HG02884 (cell line): ENCODE data around the gene GFOD1.
"Not testable (repeated sequence)": the region's sequence is repeated elsewhere in the genome, so short reads cannot be mapped to it uniquely, and the experiment has no call there.

ENCODE experiments used
- ATAC-seq: cut with Tn5 transposase; IDR thresholded peaks from one replicate; pipeline ENCODE4 v1.9.1; 2021; ENCODE audit warnings: mild to moderate bottlenecking, moderate library complexity; ENCODE audit not compliant: unreplicated experiment

GFOD1 gene

GRCh38 chr6:13331516-13332348 lies 155.7 kb downstream of the GFOD1 start:
- no peak for ATAC-seq

GRCh38 chr6:13328875-13329183 lies 158.6 kb downstream of the GFOD1 start:
- ATAC-seq: no peak

GRCh38 chr6:13328076-13328874 lies 159.1 kb downstream of the GFOD1 start, which contains the start of gene TBC1D7:
Gene TBC1D7, minus strand, starts transcription at chr6:13328537. Its CDS starts 1,639 bp downstream, at chr6:13326898.
- ATAC-seq: peak; percentile 86

GRCh38 chr6:13327691-13328075 lies 159.7 kb downstream of the GFOD1 start:
- no peak for ATAC-seq

- not testable (repeated sequence) for ATAC-seq
Observed at GRCh38 chr6:13326031-13326586, 161.3 kb downstream of the GFOD1 start.

DNA sequence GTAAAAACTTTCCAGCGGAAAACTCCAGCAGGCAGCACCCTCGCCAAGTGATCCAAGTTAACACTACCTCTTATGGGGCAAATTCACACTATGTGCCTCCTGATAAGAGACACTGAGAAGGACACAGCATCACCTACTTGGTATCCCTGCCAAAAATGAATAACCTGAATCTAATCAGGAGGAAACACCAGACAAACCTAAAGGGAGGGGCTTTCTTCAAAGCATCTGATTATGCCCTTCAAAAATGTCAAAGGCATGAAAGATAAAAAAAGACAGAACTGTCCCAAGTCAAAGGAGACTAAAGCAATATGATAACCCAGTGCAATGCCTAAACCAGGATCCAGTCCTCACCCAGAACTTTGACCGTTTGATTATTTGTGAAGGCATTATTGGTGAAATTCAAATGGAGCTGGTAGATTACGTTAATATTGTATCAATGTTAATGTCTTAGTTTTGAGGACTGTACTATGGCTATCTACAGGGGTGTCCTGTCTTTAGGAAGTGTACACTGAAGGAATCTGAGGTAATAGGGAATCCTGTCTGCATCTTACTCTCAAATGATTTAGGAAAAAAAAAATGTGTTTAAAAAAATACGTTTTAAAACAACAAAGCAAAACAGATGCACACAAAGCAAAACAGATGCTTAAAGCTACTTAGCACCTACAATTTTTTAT lies 167.4 kb downstream of the GFOD1 start:
- no peak for ATAC-seq

DNA sequence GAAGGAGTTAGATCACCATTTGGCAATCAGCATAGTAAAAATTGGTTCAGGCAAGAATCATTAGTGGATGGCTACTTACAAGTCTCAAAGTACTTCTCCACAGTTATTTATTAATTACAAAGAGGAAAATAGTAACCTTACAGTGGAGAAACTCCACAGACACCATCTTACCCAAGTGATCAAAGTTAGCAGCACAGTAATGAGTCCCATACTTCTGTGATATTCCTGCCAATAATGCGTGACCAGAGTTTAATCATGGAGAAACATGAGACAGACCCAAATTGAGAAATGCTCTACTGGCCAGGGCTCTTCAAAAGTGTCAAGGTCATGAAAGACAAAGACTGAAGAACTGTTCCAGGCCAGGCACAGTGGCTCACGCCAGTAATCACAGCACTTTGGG lies 168.6 kb downstream of the GFOD1 start:
- ATAC-seq: no peak

- ATAC-seq: no peak
Observed at GRCh38 chr6:13315896-13316295, 171.5 kb downstream of the GFOD1 start.

DNA sequence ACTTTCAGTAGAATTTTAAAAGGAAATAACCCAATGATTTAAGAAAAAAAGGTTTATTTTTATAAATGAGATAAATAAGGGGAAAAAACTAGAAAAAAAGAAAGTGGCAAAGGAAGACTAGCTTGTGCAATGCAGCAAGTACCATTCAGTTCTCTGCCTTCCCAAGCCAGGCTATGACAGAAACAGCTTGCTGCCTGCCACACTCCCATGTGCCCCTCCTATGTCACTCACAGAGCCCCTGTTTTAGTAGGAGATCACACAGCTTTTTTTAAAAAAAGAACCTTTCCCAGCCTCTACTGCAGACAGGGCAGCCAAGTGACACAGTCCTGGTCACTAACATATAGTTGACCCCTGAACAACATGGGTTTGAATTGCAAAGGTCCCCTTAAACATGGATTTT lies 172.6 kb downstream of the GFOD1 start:
- no peak for ATAC-seq

DNA sequence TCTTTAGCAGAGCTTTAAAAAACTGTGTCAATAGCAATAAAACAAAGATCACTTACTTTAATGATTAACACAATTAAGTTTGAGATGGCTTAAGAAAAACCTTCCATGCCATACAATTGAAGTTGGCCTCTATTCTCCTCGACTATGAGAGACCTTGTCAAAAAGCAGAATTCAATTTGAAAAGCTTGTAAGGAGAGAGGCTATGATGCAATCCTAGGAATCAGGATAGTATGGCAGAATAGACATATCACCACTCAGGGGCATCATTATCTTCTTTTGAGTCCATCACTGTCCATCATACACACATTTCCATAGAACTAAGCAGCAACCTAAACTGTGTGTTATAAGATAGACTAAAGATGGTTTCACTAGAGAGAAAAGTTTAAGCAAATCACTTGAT lies 176.2 kb downstream of the GFOD1 start:
- ATAC-seq: no peak

- no peak for ATAC-seq
Observed at GRCh38 chr6:13308332-13308731, 179.1 kb downstream of the GFOD1 start.
